Activated T-helper 17 cell treated with anti-CD3 and anti-CD28 coated beads, Interleukin-2, amount 50 U/mL, for 72 hours (primary cell): ENCODE results near the gene ZNF668. TPM values are rescaled to one million over a fixed set of nuclear protein-coding genes. Genes with fewer than 3 reads are reported as not detected.

Experiments
- ATAC-seq: fragments of 150-1000 bp; cut with Tn5 transposase; replicated peaks from 2 replicates; pipeline ENCODE4 v1.10.0; 2021; ENCODE audit warnings: mild to moderate bottlenecking, moderate library complexity
- H3K27ac Mint-ChIP-seq: one replicate; pipeline ENCODE4 v1.8.0; 2022; ENCODE audit warnings: mixed read lengths
- H3K27me3 Mint-ChIP-seq: one replicate; pipeline ENCODE4 v1.8.0; 2022; ENCODE audit warnings: mixed read lengths
- H3K36me3 Mint-ChIP-seq: one replicate; pipeline ENCODE4 v1.8.0; 2022; ENCODE audit warnings: low read depth, mild to moderate bottlenecking, mixed read lengths
- H3K4me1 Mint-ChIP-seq: one replicate; pipeline ENCODE4 v1.8.0; 2022; ENCODE audit warnings: mixed read lengths
- H3K4me3 Mint-ChIP-seq: one replicate; pipeline ENCODE4 v1.8.0; 2022; ENCODE audit warnings: mild to moderate bottlenecking, mixed read lengths
- H3K9me3 Mint-ChIP-seq: one replicate; pipeline ENCODE4 v1.8.0; 2022; ENCODE audit warnings: mixed read lengths
- total RNA-seq, 2 donors: library from RNA; stranded (reverse); gene quantifications; one replicate each; pipeline ENCODE4 v1.2.3, GENCODE V29; 2022

The ZNF668 gene
- total RNA-seq, 2 donors from 2014 or later = 15.1 to 19.4 TPM

DNA sequence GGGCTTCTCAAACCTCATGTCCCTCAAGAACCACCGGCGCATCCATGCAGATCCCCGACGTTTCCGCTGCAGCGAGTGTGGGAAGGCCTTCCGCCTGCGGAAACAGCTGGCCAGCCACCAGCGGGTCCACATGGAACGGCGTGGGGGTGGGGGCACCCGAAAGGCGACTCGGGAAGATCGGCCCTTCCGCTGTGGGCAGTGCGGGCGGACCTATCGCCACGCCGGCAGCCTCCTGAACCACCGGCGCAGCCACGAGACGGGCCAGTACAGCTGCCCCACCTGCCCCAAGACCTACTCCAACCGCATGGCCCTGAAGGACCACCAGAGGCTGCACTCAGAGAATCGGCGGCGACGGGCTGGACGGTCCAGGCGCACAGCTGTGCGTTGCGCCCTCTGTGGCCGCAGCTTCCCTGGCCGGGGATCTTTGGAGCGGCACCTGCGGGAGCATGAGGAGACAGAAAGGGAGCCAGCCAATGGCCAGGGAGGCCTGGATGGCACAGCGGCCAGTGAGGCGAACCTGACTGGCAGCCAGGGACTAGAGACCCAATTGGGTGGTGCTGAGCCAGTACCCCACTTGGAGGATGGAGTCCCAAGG is 6.1 kb upstream of the ZNF668 start:
- H3K27ac Mint-ChIP-seq = no peak overlapping the region

GRCh38 chr16:31079342-31079944 is 5.4 kb upstream of the ZNF668 start:
- no peaks in the 10 kb centered on the region for H3K9me3 Mint-ChIP-seq
- peaks cover 74% of the 10 kb centered on the region for H3K36me3 Mint-ChIP-seq
- no peak overlapping the region for H3K4me3 Mint-ChIP-seq
- no peaks in the 10 kb centered on the region for H3K27me3 Mint-ChIP-seq
- ATAC-seq = no peak
- no peak overlapping the region for H3K27ac Mint-ChIP-seq
- H3K4me1 Mint-ChIP-seq = peaks cover 8% of the 10 kb centered on the region

More for the DNA sequence above, 6.1 kb upstream of the ZNF668 start:
- no peak for ATAC-seq
- H3K27me3 Mint-ChIP-seq = no peaks in the 10 kb centered on the region
- H3K4me3 Mint-ChIP-seq = no peak overlapping the region
- peaks cover 1% of the 10 kb centered on the region for H3K4me1 Mint-ChIP-seq
- peaks cover 68% of the 10 kb centered on the region for H3K36me3 Mint-ChIP-seq
- H3K9me3 Mint-ChIP-seq = no peaks in the 10 kb centered on the region

DNA sequence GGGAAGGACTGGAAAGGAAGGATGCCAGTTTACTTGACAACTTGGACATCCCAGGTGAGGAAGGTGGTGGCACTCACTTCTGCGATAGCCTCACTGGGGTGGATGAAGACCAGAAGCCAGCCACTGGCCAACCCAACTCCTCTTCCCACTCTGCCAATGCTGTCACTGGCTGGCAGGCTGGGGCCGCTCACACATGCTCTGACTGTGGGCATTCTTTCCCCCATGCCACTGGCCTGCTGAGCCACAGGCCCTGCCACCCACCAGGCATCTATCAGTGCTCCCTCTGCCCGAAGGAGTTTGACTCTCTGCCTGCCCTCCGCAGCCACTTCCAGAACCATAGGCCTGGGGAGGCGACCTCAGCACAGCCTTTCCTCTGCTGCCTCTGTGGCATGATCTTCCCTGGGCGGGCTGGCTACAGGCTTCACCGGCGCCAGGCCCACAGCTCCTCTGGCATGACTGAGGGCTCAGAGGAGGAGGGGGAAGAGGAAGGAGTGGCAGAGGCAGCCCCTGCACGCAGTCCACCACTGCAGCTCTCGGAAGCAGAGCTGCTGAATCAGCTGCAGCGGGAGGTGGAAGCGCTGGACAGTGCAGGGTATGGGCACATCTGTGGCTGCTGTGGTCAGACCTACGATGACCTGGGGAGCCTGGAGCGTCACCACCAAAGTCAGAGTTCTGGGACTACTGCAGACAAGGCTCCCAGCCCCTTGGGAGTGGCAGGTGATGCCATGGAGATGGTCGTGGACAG is 4.7 kb upstream of the ZNF668 start:
- Mint-ChIP-seq H3K27ac (no peak overlapping the region), H3K36me3 (peaks cover 81% of the 10 kb centered on the region), H3K9me3 (no peaks in the 10 kb centered on the region), H3K4me1 (peaks cover 8% of the 10 kb centered on the region), H3K4me3 (no peak overlapping the region), H3K27me3 (no peaks in the 10 kb centered on the region)
- no peak for ATAC-seq

- no peaks in the 10 kb centered on the region for H3K27me3 Mint-ChIP-seq
- peaks cover 77% of the 10 kb centered on the region for H3K36me3 Mint-ChIP-seq
- no peak for ATAC-seq
- H3K4me3 Mint-ChIP-seq = no peak overlapping the region
- peak overlapping the region; percentile 59 for H3K27ac Mint-ChIP-seq
- H3K9me3 Mint-ChIP-seq = no peaks in the 10 kb centered on the region
- H3K4me1 Mint-ChIP-seq = peaks cover 8% of the 10 kb centered on the region
Observed at GRCh38 chr16:31077592-31078396, 3.8 kb upstream of the ZNF668 start.

DNA sequence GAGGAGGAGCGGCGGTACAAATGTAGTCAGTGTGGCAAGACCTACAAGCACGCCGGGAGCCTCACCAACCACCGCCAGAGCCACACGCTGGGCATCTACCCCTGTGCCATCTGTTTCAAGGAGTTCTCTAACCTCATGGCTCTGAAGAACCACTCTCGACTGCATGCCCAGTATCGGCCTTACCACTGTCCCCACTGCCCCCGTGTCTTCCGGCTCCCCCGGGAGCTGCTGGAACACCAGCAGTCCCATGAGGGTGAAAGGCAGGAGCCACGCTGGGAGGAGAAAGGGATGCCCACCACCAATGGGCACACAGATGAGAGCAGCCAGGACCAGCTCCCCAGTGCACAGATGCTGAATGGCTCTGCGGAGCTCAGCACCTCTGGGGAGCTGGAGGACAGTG is 3.0 kb upstream of the ZNF668 start:
- no peak overlapping the region for H3K27ac Mint-ChIP-seq
- no peaks in the 10 kb centered on the region for H3K9me3 Mint-ChIP-seq
- ATAC-seq = no peak
- H3K4me1 Mint-ChIP-seq = peaks cover 13% of the 10 kb centered on the region
- H3K4me3 Mint-ChIP-seq = no peak overlapping the region
- H3K27me3 Mint-ChIP-seq = no peaks in the 10 kb centered on the region
- peaks cover 78% of the 10 kb centered on the region for H3K36me3 Mint-ChIP-seq

- H3K4me3 Mint-ChIP-seq = peak overlapping the region; percentile 93
Observed at GRCh38 chr16:31076319-31076718, 2.3 kb upstream of the ZNF668 start.

DNA sequence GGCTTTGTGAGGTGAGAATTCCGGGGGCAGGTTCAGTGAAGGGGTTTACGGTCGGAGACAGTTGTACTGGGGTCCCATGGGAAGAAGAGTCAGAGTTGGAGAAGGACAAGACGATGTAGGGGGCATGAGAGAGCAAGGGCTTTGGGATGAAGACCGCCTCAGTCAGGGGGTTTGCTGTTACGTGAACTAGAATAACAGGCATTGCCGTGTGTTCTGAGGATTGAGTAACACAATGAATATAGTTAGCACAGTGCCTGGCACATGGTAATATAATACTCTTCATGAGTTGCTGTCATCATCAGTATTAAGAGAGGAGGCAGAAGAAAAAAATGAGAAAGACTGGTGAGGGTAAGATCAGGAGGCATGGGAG is 759 bp upstream of the ZNF668 start:
- H3K9me3 Mint-ChIP-seq = no peaks in the 10 kb centered on the region
- H3K27me3 Mint-ChIP-seq = no peaks in the 10 kb centered on the region
- ATAC-seq = no peak

More at GRCh38 chr16:31076319-31076718, 2.3 kb upstream of the ZNF668 start:
- peaks cover 19% of the 10 kb centered on the region for H3K4me1 Mint-ChIP-seq
- peak overlapping the region; percentile 50 for H3K27ac Mint-ChIP-seq
- H3K27me3 Mint-ChIP-seq = no peaks in the 10 kb centered on the region
- H3K9me3 Mint-ChIP-seq = no peaks in the 10 kb centered on the region
- ATAC-seq = no peak
- peaks cover 76% of the 10 kb centered on the region for H3K36me3 Mint-ChIP-seq

GRCh38 chr16:31073142-31073969 is 684 bp downstream of the ZNF668 start:
- peak; percentile 69 for ATAC-seq
- Mint-ChIP-seq H3K27me3 (no peaks in the 10 kb centered on the region), H3K36me3 (peaks cover 49% of the 10 kb centered on the region), H3K4me1 (peaks cover 25% of the 10 kb centered on the region), H3K27ac (peak overlapping the region; percentile 95), H3K4me3 (peak overlapping the region; percentile 93), H3K9me3 (no peaks in the 10 kb centered on the region)

More for the DNA sequence above, 759 bp upstream of the ZNF668 start:
- peaks cover 62% of the 10 kb centered on the region for H3K36me3 Mint-ChIP-seq
- peaks cover 19% of the 10 kb centered on the region for H3K4me1 Mint-ChIP-seq
- H3K27ac Mint-ChIP-seq = peak overlapping the region; percentile 95
- peak overlapping the region; percentile 93 for H3K4me3 Mint-ChIP-seq

DNA sequence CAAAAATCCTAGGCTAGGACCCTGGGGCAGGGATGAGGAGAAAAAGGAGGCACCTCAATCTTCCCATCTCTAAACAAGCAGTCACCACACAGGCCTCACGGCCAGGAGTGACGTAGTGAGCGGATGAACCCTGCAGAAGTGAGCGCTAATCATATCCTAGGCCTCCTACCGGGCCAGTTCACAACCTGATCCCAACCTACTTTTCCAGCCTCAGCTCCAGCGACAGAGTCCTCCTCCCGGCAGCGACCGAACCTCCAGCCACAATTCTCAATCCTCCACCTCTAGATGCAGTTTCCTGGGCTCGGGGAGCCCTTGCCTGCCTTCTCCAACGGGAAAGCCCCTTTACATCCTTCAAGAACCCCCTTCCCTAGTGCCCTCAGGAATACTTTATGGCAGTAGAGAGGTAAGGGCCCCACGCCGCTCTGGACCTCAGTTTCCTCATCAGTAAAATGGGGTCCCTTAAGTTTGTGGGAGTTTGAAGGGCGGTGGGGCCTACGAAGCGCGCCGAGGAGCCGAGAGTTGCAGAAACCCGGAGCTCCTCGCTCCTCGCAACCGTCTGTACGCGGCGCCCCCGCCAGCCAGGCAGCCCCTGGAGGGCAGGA is 1.4 kb downstream of the ZNF668 start:
- Mint-ChIP-seq H3K9me3 (no peaks in the 10 kb centered on the region), H3K4me3 (peak overlapping the region; percentile 93), H3K4me1 (peaks cover 25% of the 10 kb centered on the region), H3K36me3 (peaks cover 41% of the 10 kb centered on the region), H3K27ac (peak overlapping the region; percentile 95), H3K27me3 (no peaks in the 10 kb centered on the region)
- ATAC-seq = no peak

DNA sequence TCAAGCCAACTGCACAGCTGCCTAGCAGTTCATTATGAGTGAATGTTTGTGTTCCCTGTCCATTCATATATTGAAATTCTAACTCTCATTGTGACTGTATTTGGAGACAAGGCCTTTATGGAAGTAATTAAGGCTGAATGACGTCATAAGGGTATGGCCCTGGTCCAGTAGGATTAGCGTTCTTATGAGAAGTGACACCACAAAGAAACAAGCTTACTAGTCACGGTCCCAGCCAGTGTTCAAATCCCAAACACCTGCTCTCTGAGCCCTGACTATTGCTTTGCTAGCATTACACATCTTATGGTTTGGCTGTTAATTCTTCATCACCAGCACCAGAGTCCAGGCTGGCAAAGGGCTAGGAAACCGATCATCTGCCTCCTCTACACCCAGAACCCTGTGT is 2.2 kb downstream of the ZNF668 start:
- Mint-ChIP-seq H3K4me1 (peaks cover 25% of the 10 kb centered on the region), H3K36me3 (peaks cover 34% of the 10 kb centered on the region), H3K4me3 (peak overlapping the region; percentile 93), H3K27me3 (no peaks in the 10 kb centered on the region), H3K27ac (peak overlapping the region; percentile 95), H3K9me3 (no peaks in the 10 kb centered on the region)
- no peak for ATAC-seq

DNA sequence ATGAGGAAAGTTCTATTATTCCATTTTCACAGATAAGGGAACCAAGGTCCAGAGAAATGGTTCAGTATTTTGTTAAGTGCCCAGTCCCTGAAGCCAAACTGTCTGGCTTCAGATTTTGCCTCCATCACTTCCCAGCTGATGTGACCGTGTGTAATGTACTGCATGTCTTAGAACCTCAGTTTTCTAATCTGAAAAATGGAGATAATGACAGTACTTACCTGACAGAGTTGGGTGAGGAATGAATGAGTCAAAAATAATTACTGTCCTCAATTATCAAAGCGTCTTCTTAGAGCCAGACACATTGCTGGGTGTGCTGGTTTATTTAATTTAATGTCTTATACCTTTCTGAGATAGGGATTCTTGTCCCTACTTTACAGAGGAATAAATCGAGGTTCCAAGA is 6.7 kb downstream of the ZNF668 start:
- Mint-ChIP-seq H3K4me1 (peaks cover 35% of the 10 kb centered on the region), H3K27me3 (no peaks in the 10 kb centered on the region), H3K36me3 (peaks cover 27% of the 10 kb centered on the region), H3K9me3 (no peaks in the 10 kb centered on the region), H3K27ac (no peak overlapping the region), H3K4me3 (no peak overlapping the region)
- ATAC-seq = no peak

DNA sequence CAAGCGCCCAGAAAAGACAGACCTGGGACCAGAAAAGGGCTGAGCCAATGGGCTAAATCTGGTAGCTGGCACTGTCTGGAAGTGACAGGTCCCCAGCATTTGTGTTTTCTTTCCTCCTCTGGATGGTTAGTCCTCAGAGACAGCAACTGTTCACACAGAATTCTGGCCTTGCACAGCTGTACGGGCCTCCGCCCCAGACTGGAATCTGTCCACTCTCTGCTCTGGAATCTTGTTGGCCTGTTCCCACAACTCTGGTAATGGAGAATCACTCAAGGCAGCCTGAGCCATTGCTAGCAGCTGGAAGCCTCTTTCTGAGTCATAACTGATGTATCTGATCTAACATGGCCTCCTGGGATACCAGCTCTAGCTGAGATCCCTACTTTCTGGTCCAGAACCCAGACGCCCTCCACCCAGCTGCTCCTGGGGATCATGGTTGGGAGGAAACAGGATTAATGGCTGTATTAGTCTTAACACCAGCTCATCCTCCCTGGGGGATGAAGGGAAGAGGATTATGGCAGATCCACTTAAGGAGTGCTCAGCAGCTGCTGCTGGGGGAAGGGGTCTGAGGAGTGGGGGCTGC is 9.1 kb downstream of the ZNF668 start:
- peaks cover 26% of the 10 kb centered on the region for H3K4me1 Mint-ChIP-seq
- no peaks in the 10 kb centered on the region for H3K27me3 Mint-ChIP-seq
- H3K4me3 Mint-ChIP-seq = peak overlapping the region; percentile 63
- peak; percentile 52 for ATAC-seq
- peaks cover 46% of the 10 kb centered on the region for H3K36me3 Mint-ChIP-seq
- H3K27ac Mint-ChIP-seq = peak overlapping the region; percentile 53
- no peaks in the 10 kb centered on the region for H3K9me3 Mint-ChIP-seq
